H1 (cell line): ENCODE results near the gene TNNT3. TPM values are rescaled to one million over a fixed set of nuclear protein-coding genes. Genes with fewer than 3 reads are reported as not detected.

Experiments used
- CTCF ChIA-PET: fragments of 300-600 bp; sonication (Branson Sonifier 250); formaldehyde crosslinking; loops from one replicate; lab custom pipeline; 2021; ENCODE audit not compliant: partially characterized antibody; lab: Charles Lee
- POLR2A ChIA-PET: fragments of 300-600 bp; sonication (Branson Sonifier 250); formaldehyde crosslinking; loops from one replicate; lab custom pipeline; 2021; ENCODE audit warnings: inconsistent platforms; ENCODE audit not compliant: partially characterized antibody; lab: Charles Lee
- DNase-seq, 2 experiments: peaks; one replicate each; pipeline versions ENCODE4 v3.0.0 to v3.0.0-alpha.2; 2010 to 2022; ENCODE audit warnings: low spot score in 2 of 2, low read depth in 1 of 2, mixed read lengths in 1 of 2
- FAIRE-seq: peaks from 2 replicates; lab custom pipeline; 2011; peaks lifted over from hg19 to GRCh38; lab: Jason Lieb, UNC
- H2AFZ ChIP-seq: 2 replicates; pipeline ENCODE4 v1.8.1; 2012; ENCODE audit warnings: low read length, inconsistent platforms
- H2AK5ac ChIP-seq: 2 replicates; pipeline ENCODE4 v1.6.1; 2013; ENCODE audit warnings: low read depth, low read length
- H2BK120ac ChIP-seq: replicated peaks from 2 replicates; pipeline ENCODE3; 2013; ENCODE audit warnings: low read depth, low read length, inconsistent platforms
- H2BK12ac ChIP-seq: 2 replicates; pipeline ENCODE4 v1.6.1; 2013; ENCODE audit warnings: low read depth, low read length
- H2BK15ac ChIP-seq: 2 replicates; pipeline ENCODE4 v1.6.1; 2013; ENCODE audit warnings: low read length
- H2BK20ac ChIP-seq: 2 replicates; pipeline ENCODE4 v1.6.1; 2013; ENCODE audit warnings: low read length
- H2BK5ac ChIP-seq: 2 replicates; pipeline ENCODE4 v1.6.1; 2013; ENCODE audit warnings: low read depth, low read length
- H3K14ac ChIP-seq: 2 replicates; pipeline ENCODE4 v1.6.1; 2013; ENCODE audit warnings: inconsistent platforms; ENCODE audit not compliant: insufficient read length
- H3K18ac ChIP-seq: 2 replicates; pipeline ENCODE4 v1.6.1; 2013; ENCODE audit warnings: low read length; ENCODE audit errors: extremely low read depth
- H3K23ac ChIP-seq: 2 replicates; pipeline ENCODE4 v1.6.1; 2013; ENCODE audit warnings: inconsistent platforms; ENCODE audit not compliant: insufficient read length
- H3K23me2 ChIP-seq: 2 replicates; pipeline ENCODE4 v1.6.1; 2013; ENCODE audit warnings: low read depth, low read length
- H3K27ac ChIP-seq: 2 replicates; pipeline ENCODE4 v1.6.1; 2011; ENCODE audit warnings: low read depth, low read length, inconsistent platforms
- H3K27me3 ChIP-seq, 4 experiments: replicated peaks in 1 of 4; 1 replicate in 1 of 4; 2 replicates in 3 of 4; pipeline versions ENCODE4 v1.6.1 to v1.8.1; 2011 to 2013; ENCODE audit warnings: low read length in 3 of 4, mild to moderate bottlenecking in 3 of 4, inconsistent platforms in 2 of 4, mixed read lengths in 2 of 4, moderate library complexity in 1 of 4; ENCODE audit not compliant: control insufficient read depth in 3 of 4, insufficient read depth in 3 of 4; ENCODE audit errors: extremely low read depth in 1 of 4
- H3K36me3 ChIP-seq, 4 experiments: 2 replicates each; pipeline versions ENCODE4 v1.6.1 to v1.8.1; 2011 to 2013; ENCODE audit warnings: mild to moderate bottlenecking in 4 of 4, low read length in 3 of 4, moderate library complexity in 2 of 4, control low read depth in 1 of 4, inconsistent platforms in 1 of 4; ENCODE audit not compliant: insufficient read depth in 4 of 4, control insufficient read depth in 2 of 4
- H3K4ac ChIP-seq: replicated peaks from 2 replicates; pipeline ENCODE3; 2013; ENCODE audit warnings: low read length, low read depth, mixed read lengths, inconsistent platforms; ENCODE audit not compliant: insufficient read length
- H3K4me1 ChIP-seq, 4 experiments: replicated peaks in 1 of 4; 1 replicate in 1 of 4; 2 replicates in 3 of 4; pipeline versions ENCODE4 v1.6.1 to v1.8.1; 2011 to 2013; ENCODE audit warnings: low read length in 3 of 4, inconsistent platforms in 2 of 4, mixed read lengths in 1 of 4; ENCODE audit not compliant: insufficient read depth in 4 of 4, control insufficient read depth in 3 of 4
- H3K4me2 ChIP-seq, 2 experiments: 2 replicates each; pipeline versions ENCODE4 v1.6.1 to v1.8.1; 2011 to 2013; ENCODE audit warnings: low read depth in 2 of 2, low read length in 2 of 2, control low read depth in 1 of 2, inconsistent platforms in 1 of 2, mild to moderate bottlenecking in 1 of 2; ENCODE audit not compliant: insufficient read depth in 1 of 2
- H3K4me3 ChIP-seq, 4 experiments: fragments of 200-600, 300-600 bp in 1 of 4; sonication (generic), shearing (Covaris generic), sonication (Bioruptor Twin) in 1 of 4; 2 replicates each; pipeline versions ENCODE4 v1.5.1 to v1.8.1; 2011 to 2016; ENCODE audit warnings: low read length in 4 of 4, low read depth in 3 of 4, control low read depth in 2 of 4, inconsistent platforms in 2 of 4, mild to moderate bottlenecking in 2 of 4, mixed read lengths in 1 of 4, moderate library complexity in 1 of 4; ENCODE audit not compliant: insufficient read depth in 2 of 4; ENCODE audit errors: extremely low read depth in 1 of 4
- H3K56ac ChIP-seq: replicated peaks from 2 replicates; pipeline ENCODE3; 2013; ENCODE audit warnings: low read depth, mild to moderate bottlenecking, mixed read lengths, low read length, inconsistent platforms; ENCODE audit not compliant: insufficient read length
- H3K79me1 ChIP-seq: 2 replicates; pipeline ENCODE4 v1.6.1; 2013; ENCODE audit warnings: low read depth, low read length, control low read depth
- H3K79me2 ChIP-seq, 2 experiments: 2 replicates each; pipeline versions ENCODE4 v1.6.1 to v1.8.1; 2012 to 2013; ENCODE audit warnings: low read length in 2 of 2, mild to moderate bottlenecking in 2 of 2, inconsistent platforms in 1 of 2; ENCODE audit not compliant: insufficient read depth in 2 of 2, control insufficient read depth in 1 of 2
- H3K9ac ChIP-seq, 4 experiments: replicated peaks in 1 of 4; 1 replicate in 1 of 4; 2 replicates in 3 of 4; pipeline versions ENCODE4 v1.6.1 to v1.8.1; 2011 to 2013; ENCODE audit warnings: low read depth in 3 of 4, low read length in 3 of 4, control low read depth in 2 of 4, mild to moderate bottlenecking in 2 of 4, moderate library complexity in 2 of 4, inconsistent platforms in 1 of 4; ENCODE audit errors: extremely low read depth in 1 of 4
- H3K9me3 ChIP-seq, 2 experiments: 2 replicates each; pipeline versions ENCODE4 v1.6.1 to v1.8.1; 2012 to 2013; ENCODE audit warnings: mild to moderate bottlenecking in 2 of 2, moderate library complexity in 2 of 2, control low read depth in 1 of 2, inconsistent platforms in 1 of 2, low read depth in 1 of 2, low read length in 1 of 2, mixed read lengths in 1 of 2; ENCODE audit not compliant: insufficient read depth in 2 of 2
- H4K20me1 ChIP-seq, 2 experiments: replicated peaks in 1 of 2; 2 replicates each; pipeline versions ENCODE3 to v1.8.1; 2011 to 2013; ENCODE audit warnings: inconsistent platforms in 2 of 2, low read length in 2 of 2, mild to moderate bottlenecking in 1 of 2; ENCODE audit not compliant: insufficient read depth in 2 of 2, control insufficient read depth in 1 of 2
- H4K5ac ChIP-seq: 2 replicates; pipeline ENCODE4 v1.6.1; 2013; ENCODE audit warnings: low read length, low read depth, mixed read lengths, inconsistent platforms; ENCODE audit not compliant: insufficient read length
- H4K8ac ChIP-seq: 2 replicates; pipeline ENCODE4 v1.8.0; 2013; ENCODE audit warnings: mild to moderate bottlenecking, moderate library complexity, low read length, inconsistent platforms; ENCODE audit not compliant: insufficient read depth; ENCODE audit errors: extremely low read depth
- H4K91ac ChIP-seq: replicated peaks from 2 replicates; pipeline ENCODE3; 2013; ENCODE audit warnings: low read length, mixed read lengths, inconsistent platforms; ENCODE audit not compliant: insufficient read length
- BRCA1 ChIP-seq: IDR thresholded peaks from 2 replicates; pipeline ENCODE4 v1.6.1; 2012; ENCODE audit warnings: low read depth, low read length, improper control_type of control experiment
- CBX5 ChIP-seq: fragments of 300-800, 300-1000 bp; sonication (generic); IDR thresholded peaks from 2 replicates; pipeline ENCODE4 v1.7.1; 2016; ENCODE audit warnings: antibody characterized with exemption, low read length, low read depth
- CTBP2 ChIP-seq: IDR thresholded peaks from 2 replicates; pipeline ENCODE4 v1.7.0; 2011; ENCODE audit warnings: borderline replicate concordance, mild to moderate bottlenecking, moderate library complexity, mixed read lengths, low read length; ENCODE audit not compliant: insufficient read depth, insufficient read length
- GTF2F1 ChIP-seq: IDR thresholded peaks from 2 replicates; pipeline ENCODE4 v1.6.1; 2012; ENCODE audit warnings: low read depth, low read length, improper control_type of control experiment, borderline replicate concordance
- HDAC6 ChIP-seq: IDR thresholded peaks from one replicate; pipeline ENCODE4 v1.7.1; 2012; ENCODE audit warnings: low read depth, mild to moderate bottlenecking, inconsistent platforms, low read length, moderate library complexity
- MAX ChIP-seq: IDR thresholded peaks from 2 replicates; pipeline ENCODE4 v1.6.1; 2012; ENCODE audit warnings: inconsistent platforms
- NRF1 ChIP-seq: IDR thresholded peaks from 2 replicates; pipeline ENCODE4 v1.6.1; 2011; ENCODE audit warnings: mild to moderate bottlenecking, low read depth, low read length, improper control_type of control experiment
- POLR2AphosphoS5 ChIP-seq: IDR thresholded peaks from 2 replicates; pipeline ENCODE4 v1.6.1; 2011; ENCODE audit warnings: low read depth, low read length
- SP4 ChIP-seq: IDR thresholded peaks from 2 replicates; pipeline ENCODE4 v1.6.1; 2012; ENCODE audit warnings: low read length, inconsistent platforms
- SUZ12 ChIP-seq: fragments of 200-600 bp; sonication (generic); IDR thresholded peaks from 2 replicates; pipeline ENCODE4 v1.6.1; 2012; ENCODE audit warnings: mild to moderate bottlenecking, inconsistent platforms, low read length, moderate library complexity, mixed read lengths
- USF2 ChIP-seq: IDR thresholded peaks from 2 replicates; pipeline ENCODE4 v1.6.1; 2011; ENCODE audit warnings: low read length, improper control_type of control experiment
- YY1 ChIP-seq: IDR thresholded peaks from 2 replicates; pipeline ENCODE4 v1.6.1; 2011; ENCODE audit warnings: low read depth, mild to moderate bottlenecking, low read length
- WGBS, 2 experiments: shearing (Covaris generic) in 1 of 2; methylation state at CpG; one replicate each; pipeline versions ENCODE4 v1.1.6 to v1.1.7; 2013 to 2015; ENCODE audit warnings: low lambda C conversion rate in 2 of 2, mixed read lengths in 2 of 2, inconsistent platforms in 1 of 2, low coverage in 1 of 2, missing lambda C conversion rate in 1 of 2; ENCODE audit not compliant: insufficient replicate concordance in 2 of 2, insufficient coverage in 1 of 2, insufficient read length in 1 of 2; ENCODE audit errors: extremely low coverage in 1 of 2, missing lambda C conversion rate in 1 of 2; 5-methylcytosine and 5-hydroxymethylcytosine counted together
- polyA plus RNA-seq, 7 experiments: library from polyadenylated mRNA; depleted of rRNA in 3 of 7; stranded (reverse) in 5 of 7; unstranded in 2 of 7; fragments of >200 nt in 5 of 7; fragments of 200-250 nt in 2 of 7; gene quantifications; 1 replicate in 5 of 7; 2 replicates in 1 of 7; 4 replicates in 1 of 7; pipeline versions ENCODE4 v1.2.1 to v1.2.3, GENCODE V29; 2011 to 2013; ENCODE audit warnings: missing spikeins in 2 of 7, mixed read lengths in 2 of 7
- total RNA-seq: library from RNA; stranded (reverse); fragmentation: NEBNext Ultra II Directional; extraction: Animal tissue kit (Norgen Biotek cat#: 25700); gene quantifications from 2 replicates; pipeline ENCODE4 v1.2.1, GENCODE V29; 2021

Gene TNNT3
- total and polyA plus RNA-seq, 2 of the 8 experiments (the other 6 are each of a cell fraction or from before 2014, with no cell fraction given), result not detected

DNA sequence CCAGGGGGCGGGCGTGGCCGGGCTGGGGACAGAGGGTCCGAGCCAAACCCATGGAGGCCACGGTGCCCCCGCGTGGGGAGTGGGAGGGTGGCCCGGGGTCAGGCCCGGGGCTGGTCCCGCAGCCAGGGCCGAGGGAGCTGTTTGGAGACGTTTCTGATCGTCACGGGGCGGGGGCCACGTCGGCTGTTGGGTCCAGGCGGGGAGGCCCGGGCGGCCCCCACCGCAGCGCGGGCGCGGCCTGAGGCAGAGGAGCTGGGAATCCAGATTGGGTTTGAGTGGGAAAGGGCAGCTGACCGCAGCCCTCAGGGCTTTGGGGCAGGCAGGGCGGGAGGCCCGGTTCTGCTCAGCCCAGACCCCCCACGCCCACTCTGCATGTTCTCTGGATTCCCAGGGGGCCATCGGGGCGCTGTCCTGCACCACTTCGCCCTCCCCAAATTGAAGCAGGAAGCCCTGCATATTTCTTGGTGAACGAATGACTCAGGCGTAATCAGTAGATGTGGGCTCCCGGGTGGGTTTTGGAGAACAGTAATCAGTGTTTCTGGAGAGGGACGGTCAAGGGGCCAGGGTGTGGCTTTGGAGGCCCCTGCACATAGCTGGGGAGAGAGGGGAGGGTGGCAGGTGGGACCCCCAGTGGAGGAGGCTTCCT lies 28.2 kb downstream of the TNNT3 start:
- no peak overlapping the region for H4K8ac ChIP-seq
- H4K91ac ChIP-seq, result no peak overlapping the region
- H2BK15ac ChIP-seq, result no peak overlapping the region
- no peaks in the 10 kb centered on the region for H3K9me3 ChIP-seq
- no peaks in the 10 kb centered on the region for H3K36me3 ChIP-seq
- H3K27ac ChIP-seq, result no peak overlapping the region
- H3K4ac ChIP-seq, result no peak overlapping the region
- no peak overlapping the region for H3K23ac ChIP-seq
- no peak overlapping the region for H2BK5ac ChIP-seq
- H3K18ac ChIP-seq, result no peak overlapping the region
- FAIRE-seq (no peak), DNase-seq (no peak)
- no peak overlapping the region for H2BK20ac ChIP-seq
- ChIA-PET POLR2A (interaction anchor here (1.0 to 2.3 kb wide), 4 partner anchors 8 to 203 kb away, joined by 3 to 9 read pairs (median 4); no protein-coding TSS in a partner anchor), CTCF (interaction anchor here (0.6 to 18.8 kb wide), 28 partner anchors 11 to 643 kb away, joined by 3 to 416 read pairs (median 5); partner anchors contain the start of genes INS and SYT8)
- H3K79me1 ChIP-seq, result no peaks in the 10 kb centered on the region
- no peak overlapping the region for H3K14ac ChIP-seq
- no peak overlapping the region for H2BK12ac ChIP-seq
- no peak overlapping the region for H3K9ac ChIP-seq
- H3K4me3 ChIP-seq, result no peak overlapping the region
- no CpG with 5 or more reads among the region's 36 CpGs for WGBS, 2 experiments
- no peak overlapping the region for H4K5ac ChIP-seq
- H3K27me3 ChIP-seq, result no peaks in the 10 kb centered on the region
- no peak overlapping the region for H2AFZ ChIP-seq
- no peak overlapping the region for H2BK120ac ChIP-seq
- H3K4me1 ChIP-seq, result peaks cover 0 to 4% (median 0%) of the 10 kb centered on the region in 4 experiments; a peak in 1 of 7 replicates
- H3K23me2 ChIP-seq, result no peaks in the 10 kb centered on the region
- H3K56ac ChIP-seq, result no peak overlapping the region
- H4K20me1 ChIP-seq, result no peaks in the 10 kb centered on the region
- no peak overlapping the region for H3K4me2 ChIP-seq
- no peaks in the 10 kb centered on the region for H3K79me2 ChIP-seq
- H2AK5ac ChIP-seq, result no peak overlapping the region
- TF ChIP-seq USF2 (no peak), YY1 (no peak), POLR2AphosphoS5 (no peak), HDAC6 (no peak), CBX5 (no peak), NRF1 (no peak), BRCA1 (no peak), GTF2F1 (no peak), SUZ12 (no peak), SP4 (no peak), MAX (no peak), CTBP2 (no peak)
